ENCODE measurements around the gene UFSP2.

GRCh38 chr4:185371702-185372101 is 54.1 kb downstream of the UFSP2 start:
- TF ChIP-seq EZH2 (IDR thresholded peaks at IDR 0.05; ENCODE audit: low read depth, unreplicated experiment), result no peak
- no peak for TF ChIP-seq REST (IDR thresholded peaks at IDR 0.05; ENCODE audit: unreplicated experiment)
- TF ChIP-seq CTCF (conservative IDR thresholded peaks at IDR 0.05; ENCODE audit: low read depth in 2 of 2), result no peak
- no peak for TF ChIP-seq EZH2phosphoT487 (IDR thresholded peaks at IDR 0.05; ENCODE audit: unreplicated experiment)
- no peak for TF ChIP-seq POLR2AphosphoS5 (IDR thresholded peaks at IDR 0.05; ENCODE audit: low read depth)
- TF ChIP-seq ZNF462 (CRISPR knock-in tag; IDR thresholded peaks at IDR 0.05), result no peak
